GM12878 (cell line): Measurements from ENCODE around the gene FAM47E.

ENCODE experiments used
- CHD1 ChIP-seq: IDR thresholded peaks from 2 replicates; pipeline ENCODE4 v1.6.1; 2012; ENCODE audit warnings: low read depth, low read length, improper control_type of control experiment
- CTCF ChIP-seq, 3 experiments: IDR thresholded peaks in 2 of 3; conservative IDR thresholded peaks in 1 of 3; 2 replicates each; pipeline ENCODE4 v1.5.1; 2011; ENCODE audit warnings: low read depth in 3 of 3, low read length in 3 of 3, mild to moderate bottlenecking in 3 of 3, control low read depth in 2 of 3, moderate library complexity in 2 of 3, inconsistent platforms in 1 of 3, mixed read lengths in 1 of 3; ENCODE audit not compliant: control insufficient read depth in 2 of 3, insufficient read depth in 1 of 3; ENCODE audit errors: extremely low read depth in 1 of 3
- EZH2 ChIP-seq: IDR thresholded peaks from 2 replicates; pipeline ENCODE4 v1.6.1; 2012; ENCODE audit warnings: low read depth, mild to moderate bottlenecking, control low read depth, inconsistent platforms, low read length, borderline replicate concordance; ENCODE audit not compliant: control insufficient read depth
- MAX ChIP-seq: IDR thresholded peaks from 2 replicates; pipeline ENCODE4 v1.6.1; 2012; ENCODE audit warnings: low read depth, low read length, improper control_type of control experiment
- POLR2A ChIP-seq: IDR thresholded peaks from 2 replicates; pipeline ENCODE4 v1.6.1; 2011; ENCODE audit warnings: low read depth, mild to moderate bottlenecking, low read length

DNA sequence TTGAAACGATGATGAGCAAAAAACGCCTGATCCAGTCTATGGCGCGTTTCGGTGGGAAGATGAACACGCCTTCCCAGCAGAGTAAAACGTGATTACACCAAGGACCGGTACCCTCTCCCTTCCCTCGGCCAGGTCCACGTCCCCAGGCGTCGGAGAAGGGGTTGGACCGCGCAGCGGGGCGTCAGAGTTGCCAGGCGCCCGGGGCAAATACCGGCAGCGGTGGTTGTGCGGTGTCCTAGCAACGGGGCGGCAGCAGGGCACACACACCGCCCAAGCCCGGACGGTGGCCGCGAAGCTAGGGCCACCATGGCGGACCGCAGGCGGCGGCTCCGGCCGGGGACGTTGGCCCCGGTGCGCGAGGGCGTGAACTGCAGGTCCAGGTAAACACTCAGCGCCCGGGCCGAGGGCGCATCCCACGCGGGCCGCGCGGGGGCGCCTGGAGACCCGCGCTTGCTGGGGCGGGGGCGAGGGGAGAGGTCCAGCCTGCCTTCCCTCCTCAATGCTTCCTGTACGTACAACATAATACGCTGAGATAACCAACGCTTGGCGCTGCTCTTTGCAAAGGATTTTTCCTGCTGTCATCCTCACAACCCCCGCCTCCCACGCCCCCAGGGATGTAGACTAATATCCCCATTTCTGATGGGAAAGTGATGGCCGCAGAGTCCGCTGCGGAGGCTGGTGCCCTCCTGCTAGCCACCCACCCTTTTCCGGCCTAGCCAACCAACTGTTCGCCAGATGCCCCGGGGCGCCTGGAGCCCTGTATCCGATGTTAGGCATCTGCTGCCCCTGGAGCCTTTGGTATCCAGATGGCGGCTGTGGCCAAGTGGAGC, at the start of gene FAM47E:
- TF ChIP-seq MAX = no peak
- TF ChIP-seq EZH2 = no peak
- peak in 2 of 3 experiments; percentile 8 to 19; a peak in 1 of 6 replicates for TF ChIP-seq CTCF (IDR thresholded peaks at IDR 0.05 in 2 of 3, conservative IDR thresholded peaks at IDR 0.05 in 1 of 3; ENCODE audit: control insufficient read depth in 2 of 3, extremely low read depth in 1 of 3, insufficient read depth in 1 of 3, low read depth in 3 of 3, low read length in 3 of 3)
- TF ChIP-seq CHD1 = no peak
- TF ChIP-seq POLR2A = no peak
